Vagina (tissue), 2 donors: ENCODE results near the gene RAD1. TPM values are rescaled to one million over a fixed set of nuclear protein-coding genes. Genes with fewer than 3 reads are reported as not detected.

Experiments
- DNase-seq, 2 donors: peaks; one replicate each; pipeline ENCODE4 v3.0.0-alpha.2; 2017; ENCODE audit errors: extremely low spot score in 2 of 2
- H3K27ac ChIP-seq: fragments of 200-600 bp; sonication (generic); one replicate; pipeline ENCODE4 v1.5.1; 2019
- H3K27me3 ChIP-seq: fragments of 200-600 bp; sonication (generic); one replicate; pipeline ENCODE4 v1.5.1; 2019
- H3K36me3 ChIP-seq, 2 donors: fragments of 200-600 bp; sonication (generic); one replicate each; pipeline ENCODE4 v1.5.1; 2017 to 2019
- H3K4me1 ChIP-seq: fragments of 200-600 bp; sonication (generic); one replicate; pipeline ENCODE4 v1.5.1; 2019
- H3K4me3 ChIP-seq, 2 donors: fragments of 200-600 bp; sonication (generic); 1 replicate in 1 of 2; 2 replicates in 1 of 2; pipeline ENCODE4 v1.5.1; 2016 to 2019
- H3K9me3 ChIP-seq: fragments of 200-600 bp; sonication (generic); one replicate; pipeline ENCODE4 v1.5.1; 2019
- CTCF ChIP-seq, 3 experiments: fragments of 450-650 bp in 2 of 3; fragments of 200-600 bp in 1 of 3; sonication (generic) in 1 of 3; IDR thresholded peaks; one replicate each; pipeline ENCODE4 v1.5.1; 2017 to 2019; ENCODE audit warnings: antibody characterized with exemption in 3 of 3, mild to moderate bottlenecking in 2 of 3, moderate library complexity in 2 of 3
- POLR2A ChIP-seq, 2 donors: fragments of 450-650 bp; IDR thresholded peaks; one replicate each; pipeline ENCODE4 v1.6.1; 2017; ENCODE audit warnings: antibody characterized with exemption in 2 of 2, mild to moderate bottlenecking in 2 of 2, moderate library complexity in 2 of 2
- POLR2AphosphoS5 ChIP-seq, 2 donors: sonication (generic); formaldehyde crosslinking; IDR thresholded peaks; one replicate each; pipeline ENCODE4 v1.9.0; 2017; ENCODE audit warnings: antibody characterized with exemption in 2 of 2, mild to moderate bottlenecking in 2 of 2, low read depth in 1 of 2; ENCODE audit not compliant: insufficient read depth in 1 of 2
- intact Hi-C: fragments of 100-400 bp; cut with DNase I; formaldehyde crosslinking; loops from one replicate; pipeline ENCODE4 v1.15.1; 2023
- total RNA-seq: library from RNA; depleted of rRNA; stranded (reverse); fragments of >200 nt; gene quantifications from one replicate; pipeline ENCODE4 v1.2.3, GENCODE V29; 2016

Gene RAD1
- total RNA-seq, 1 donor from 2014 or later, result 27.7 TPM

GRCh38 chr5:34944460-34945047, 29.2 kb upstream of the RAD1 start:
- H3K4me1 ChIP-seq, result no peaks in the 10 kb centered on the region
- peak overlapping the region; percentile 30 for H3K27ac ChIP-seq
- H3K4me3 ChIP-seq, result no peak overlapping the region
- no peak for DNase-seq
- no peaks in the 10 kb centered on the region for H3K27me3 ChIP-seq
- H3K36me3 ChIP-seq, result peaks cover 0 to 48% of the 10 kb centered on the region in 2 donors
- intact Hi-C loops, result no loop called here
- TF ChIP-seq POLR2A (IDR thresholded peaks at IDR 0.05), result no peak
- no peak for TF ChIP-seq POLR2AphosphoS5 (IDR thresholded peaks at IDR 0.05; ENCODE audit: insufficient read depth in 1 of 2, low read depth in 1 of 2)
- no peak for TF ChIP-seq CTCF (IDR thresholded peaks at IDR 0.05)
- no peaks in the 10 kb centered on the region for H3K9me3 ChIP-seq

- H3K9me3 ChIP-seq, result no peaks in the 10 kb centered on the region
- H3K27me3 ChIP-seq, result no peaks in the 10 kb centered on the region
- H3K27ac ChIP-seq, result peak overlapping the region; percentile 30
- intact Hi-C loops, result no loop called here
- DNase-seq, result no peak
- peaks cover 0 to 48% of the 10 kb centered on the region in 2 donors for H3K36me3 ChIP-seq
- no peak for TF ChIP-seq POLR2A (IDR thresholded peaks at IDR 0.05)
- TF ChIP-seq POLR2AphosphoS5 (IDR thresholded peaks at IDR 0.05; ENCODE audit: insufficient read depth in 1 of 2, low read depth in 1 of 2), result no peak
- TF ChIP-seq CTCF (IDR thresholded peaks at IDR 0.05), result no peak
- H3K4me3 ChIP-seq, result no peak overlapping the region
- H3K4me1 ChIP-seq, result no peaks in the 10 kb centered on the region
Observed at GRCh38 chr5:34944044-34944443, 28.7 kb upstream of the RAD1 start.

GRCh38 chr5:34941936-34942335, 26.6 kb upstream of the RAD1 start:
- no peak for DNase-seq
- Histone ChIP-seq H3K27ac (no peak overlapping the region), H3K9me3 (no peaks in the 10 kb centered on the region), H3K4me3 (no peak overlapping the region), H3K36me3 (peaks cover 0 to 67% of the 10 kb centered on the region in 2 donors), H3K27me3 (no peaks in the 10 kb centered on the region), H3K4me1 (no peaks in the 10 kb centered on the region)
- no peak for TF ChIP-seq POLR2AphosphoS5 (IDR thresholded peaks at IDR 0.05; ENCODE audit: insufficient read depth in 1 of 2, low read depth in 1 of 2)
- intact Hi-C loops, result no loop called here

- no peaks in the 10 kb centered on the region for H3K27me3 ChIP-seq
- no peaks in the 10 kb centered on the region for H3K9me3 ChIP-seq
- peaks cover 0 to 24% of the 10 kb centered on the region in 2 donors for H3K36me3 ChIP-seq
- TF ChIP-seq POLR2A (IDR thresholded peaks at IDR 0.05), result no peak
- TF ChIP-seq POLR2AphosphoS5 (IDR thresholded peaks at IDR 0.05; ENCODE audit: insufficient read depth in 1 of 2, low read depth in 1 of 2), result no peak
- TF ChIP-seq CTCF (IDR thresholded peaks at IDR 0.05), result no peak
- intact Hi-C loops, result no loop called here
- no peak overlapping the region for H3K4me3 ChIP-seq
- H3K4me1 ChIP-seq, result peaks cover 40% of the 10 kb centered on the region
- H3K27ac ChIP-seq, result no peak overlapping the region
- DNase-seq, result no peak
Observed at GRCh38 chr5:34932947-34933346, 17.6 kb upstream of the RAD1 start.

GRCh38 chr5:34930870-34931269, 15.6 kb upstream of the RAD1 start:
- no peak for DNase-seq
- intact Hi-C loops, result no loop called here
- Histone ChIP-seq H3K36me3 (peaks cover 0 to 12% of the 10 kb centered on the region in 2 donors), H3K9me3 (no peaks in the 10 kb centered on the region), H3K27me3 (no peaks in the 10 kb centered on the region), H3K27ac (peak overlapping the region; percentile 96), H3K4me1 (peaks cover 40% of the 10 kb centered on the region), H3K4me3 (peak overlapping the region; percentile 79 to 97)
- TF ChIP-seq POLR2A (IDR thresholded peaks at IDR 0.05) (no peak), CTCF (IDR thresholded peaks at IDR 0.05) (no peak), POLR2AphosphoS5 (IDR thresholded peaks at IDR 0.05; ENCODE audit: insufficient read depth in 1 of 2, low read depth in 1 of 2) (no peak)
